Measurements from ENCODE around the gene ACP1.
"Not testable (repeated sequence)": the region's sequence is repeated elsewhere in the genome, so short reads cannot be mapped to it uniquely, and the experiment has no call there.

The ACP1 gene

GRCh38 chr2:310994-311393 is 46.2 kb downstream of the ACP1 start:
- FAIRE-seq = no peak
- no peak for DNase-seq (ENCODE audit: low spot score)

DNA sequence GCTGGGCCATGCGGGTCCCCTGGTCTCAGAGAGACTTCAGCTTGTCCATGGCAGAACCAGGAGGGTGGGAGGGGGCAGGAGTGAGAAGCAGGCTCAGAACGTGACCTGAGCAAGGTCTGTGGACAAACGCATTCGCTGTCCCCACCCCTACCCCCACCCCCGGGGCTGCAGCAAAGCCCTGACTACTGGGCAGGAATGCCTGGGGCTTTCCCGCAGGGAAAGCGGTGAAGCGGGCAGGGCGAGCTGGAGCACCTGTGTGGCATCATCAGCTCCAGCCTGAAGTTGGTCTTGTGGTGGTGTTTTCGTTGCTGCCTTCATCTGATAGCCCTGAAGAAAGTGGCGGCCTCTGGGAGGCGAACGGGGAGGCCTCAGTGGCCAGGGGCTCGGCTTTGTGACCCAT is 49.2 kb downstream of the ACP1 start:
- no peak for DNase-seq (ENCODE audit: low spot score)
- FAIRE-seq = no peak

DNA sequence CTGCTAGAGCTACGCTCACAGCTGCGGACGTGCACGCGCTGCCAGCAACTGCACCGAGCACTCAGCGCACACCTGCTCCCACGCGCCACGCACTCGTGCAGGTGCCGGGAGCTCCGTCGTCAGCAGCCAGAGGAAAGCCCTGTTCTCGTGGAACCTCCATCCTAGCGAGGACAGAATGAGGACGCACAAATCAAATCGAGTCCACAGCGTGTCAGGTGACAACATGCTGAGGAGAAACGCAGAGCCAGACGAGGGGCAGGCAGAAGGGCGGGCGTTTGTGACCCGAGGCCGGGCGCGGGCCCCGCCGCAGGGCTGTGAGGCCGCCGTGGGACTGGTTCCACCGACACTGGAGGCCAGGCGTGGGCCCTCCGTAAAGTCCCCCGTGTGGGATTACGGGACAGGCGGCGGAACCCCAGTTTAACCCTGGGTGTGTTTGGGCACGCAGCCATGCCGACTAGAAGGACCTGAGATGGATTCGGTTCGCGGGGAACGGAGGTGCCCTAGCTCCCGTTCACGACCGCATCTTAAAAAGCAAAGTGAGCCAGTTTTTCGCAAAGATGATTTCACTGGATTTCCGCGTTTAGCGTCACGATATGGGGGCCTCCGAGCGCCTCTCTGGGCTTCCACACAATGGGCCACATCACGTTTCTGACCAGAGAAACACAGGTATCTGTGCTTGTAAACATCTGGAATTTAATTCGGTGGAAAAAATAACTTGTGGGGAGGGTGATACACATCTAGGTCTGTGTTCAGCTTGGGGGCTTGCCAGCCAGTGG is 50.0 kb downstream of the ACP1 start:
- no peak for FAIRE-seq
- DNase-seq (ENCODE audit: low spot score) = no peak

- DNase-seq (ENCODE audit: low spot score); FAIRE-seq: not testable (repeated sequence)
Measured at GRCh38 chr2:315925-316324, 51.2 kb downstream of the ACP1 start.

- DNase-seq (ENCODE audit: low spot score) = no peak
- no peak for FAIRE-seq
Measured at GRCh38 chr2:316381-316780, 51.6 kb downstream of the ACP1 start.

DNA sequence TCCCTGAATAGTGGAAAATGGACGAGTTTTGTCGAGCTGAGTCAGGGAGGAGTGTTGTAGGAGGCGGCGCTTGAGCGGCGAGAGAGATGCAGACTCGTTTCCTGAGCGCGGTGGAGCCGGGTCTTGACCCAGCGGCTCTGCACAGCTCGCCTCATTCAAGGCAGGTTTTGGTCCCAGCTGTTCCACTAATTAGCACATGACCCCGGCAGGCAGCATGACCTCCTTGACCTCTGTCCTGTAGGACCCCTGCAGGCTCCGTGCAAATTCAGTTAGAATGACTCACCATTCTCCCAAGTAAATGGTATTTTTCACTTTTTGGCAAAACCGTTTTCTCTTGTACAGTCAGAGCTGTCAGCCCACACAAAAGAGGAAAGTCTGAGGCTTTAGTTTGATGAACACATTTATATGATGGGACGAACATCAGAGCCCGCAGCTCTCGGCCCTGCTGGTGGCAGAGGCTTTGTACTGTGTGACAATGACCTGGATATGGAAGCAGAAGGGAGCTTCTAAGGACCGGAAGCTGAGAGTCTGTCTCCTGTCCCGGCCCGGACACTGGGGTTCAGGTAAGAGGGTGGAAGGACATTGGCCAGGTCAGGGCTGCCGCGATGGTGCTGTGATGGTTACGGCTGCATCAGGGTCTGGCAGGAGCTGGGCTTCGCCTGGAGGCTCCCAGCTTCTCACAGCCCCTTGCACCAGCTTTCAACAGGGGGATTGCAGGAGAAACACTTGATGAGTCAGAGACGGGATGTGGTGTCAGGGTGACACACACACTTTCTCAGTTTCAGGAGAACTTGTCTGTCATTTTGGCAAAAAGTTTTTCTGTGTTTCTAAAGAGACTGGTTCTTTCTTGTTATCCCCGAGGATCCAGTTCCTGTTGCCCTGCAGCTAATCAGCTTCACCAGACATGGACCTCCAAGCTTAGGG is 53.0 kb downstream of the ACP1 start:
- DNase-seq (ENCODE audit: low spot score) (peak; percentile 29), FAIRE-seq (no peak)

- FAIRE-seq (no peak), DNase-seq (ENCODE audit: low spot score) (no peak)
Measured at GRCh38 chr2:319059-319600, 54.4 kb downstream of the ACP1 start.

DNA sequence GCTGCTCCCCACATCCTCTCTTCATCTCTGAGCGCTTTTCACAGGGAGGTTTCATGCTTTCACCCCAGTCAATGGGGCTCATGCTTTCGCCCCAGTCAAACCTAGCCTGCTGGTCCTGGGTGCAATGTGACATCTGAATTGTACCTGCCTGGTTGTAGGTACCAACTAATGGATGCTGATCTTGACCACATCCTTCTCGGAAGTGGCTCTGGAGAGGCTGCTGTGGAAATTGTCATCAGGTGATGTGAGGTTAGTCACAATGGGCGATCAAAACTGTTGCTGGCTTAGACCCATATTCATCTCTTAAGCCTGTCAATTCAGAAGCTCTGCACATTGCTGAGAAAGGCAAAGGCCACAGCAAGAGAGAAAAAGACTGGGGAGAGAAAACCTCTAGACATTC is 55.8 kb downstream of the ACP1 start:
- DNase-seq (ENCODE audit: low spot score) (no peak), FAIRE-seq (no peak)

DNA sequence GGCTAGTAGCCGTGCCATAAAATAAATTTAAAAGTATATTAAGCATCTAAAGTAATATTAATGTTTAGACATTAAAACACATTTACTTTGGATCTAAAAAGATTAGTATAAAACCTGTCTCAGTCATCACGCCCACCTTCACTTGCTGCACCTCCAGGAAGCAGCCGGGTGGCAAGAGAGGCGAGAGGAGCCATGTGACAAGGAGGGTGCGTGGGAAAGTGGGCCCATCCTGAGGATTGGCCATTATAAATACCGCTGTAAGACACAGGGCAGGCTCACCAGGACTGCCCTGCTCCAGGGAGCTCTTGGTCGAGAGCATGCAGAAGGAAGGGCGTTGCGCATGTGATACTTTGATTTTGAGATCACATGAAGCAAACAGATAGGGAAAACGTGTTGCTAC is 57.6 kb downstream of the ACP1 start:
- no peak for FAIRE-seq
- DNase-seq (ENCODE audit: low spot score) = no peak

- FAIRE-seq (no peak), DNase-seq (ENCODE audit: low spot score) (no peak)
Measured at GRCh38 chr2:323035-323434, 58.3 kb downstream of the ACP1 start.
